Panc1 (cell line): ENCODE data around the gene DQX1. TPM values are rescaled to one million over a fixed set of nuclear protein-coding genes. Genes with fewer than 3 reads are reported as not detected.
A peak's percentile ranks its signal among the peaks of the same experiment; 100 is the strongest.

Experiments
- ATAC-seq: fragments of 200-7000 bp; cut with Tn5 transposase; 2 replicates; pipeline ENCODE4 v1.9.1; 2020; ENCODE audit warnings: mild to moderate bottlenecking, moderate library complexity
- BruUV-seq: library from RNA; stranded (reverse); fragments of 400-500 nt; replicated peaks from 2 replicates; lab custom pipeline; 2021; lab: Mats Ljungman, UMichigan
- CTCF ChIA-PET: fragments of 300-600 bp; sonication (Branson Sonifier 250); formaldehyde crosslinking; loops from one replicate; lab custom pipeline; 2022; ENCODE audit warnings: antibody characterized with exemption; lab: Charles Lee
- POLR2A ChIA-PET: fragments of 300-600 bp; sonication (Branson Sonifier 250); formaldehyde crosslinking; loops from one replicate; lab custom pipeline; 2022; ENCODE audit warnings: antibody characterized with exemption; lab: Charles Lee
- DNase-seq: peaks from one replicate; pipeline ENCODE4 v3.0.0-alpha.2; 2010; ENCODE audit warnings: low read depth, low spot score
- H3K27ac ChIP-seq: 2 replicates; pipeline ENCODE4 v1.5.1; 2011; ENCODE audit warnings: mild to moderate bottlenecking, low read length, inconsistent platforms
- H3K27me3 ChIP-seq: fragments of 200-500 bp; sonication (Bioruptor generic); 2 replicates; pipeline ENCODE4 v1.6.0; 2014; ENCODE audit warnings: low read length, inconsistent platforms; ENCODE audit not compliant: control insufficient read depth, insufficient read depth
- H3K36me3 ChIP-seq: fragments of 200-500 bp; sonication (Bioruptor generic); 2 replicates; pipeline ENCODE4 v1.5.1; 2014; ENCODE audit warnings: inconsistent platforms, mild to moderate bottlenecking, low read length, moderate library complexity; ENCODE audit not compliant: control insufficient read depth, insufficient read depth
- H3K4me1 ChIP-seq: 2 replicates; pipeline ENCODE4 v1.5.1; 2011; ENCODE audit warnings: inconsistent platforms, mild to moderate bottlenecking, low read length, moderate library complexity; ENCODE audit not compliant: control insufficient read depth, insufficient read depth
- H3K4me3 ChIP-seq, 2 experiments: 2 replicates each; pipeline ENCODE4 v1.5.1; 2011 to 2012; ENCODE audit warnings: low read depth in 2 of 2, low read length in 2 of 2, mild to moderate bottlenecking in 2 of 2, inconsistent platforms in 1 of 2, moderate library complexity in 1 of 2
- H3K9me3 ChIP-seq: fragments of 200-500 bp; sonication (Bioruptor generic); 2 replicates; pipeline ENCODE4 v1.5.1; 2014; ENCODE audit warnings: low read depth, mild to moderate bottlenecking, inconsistent platforms, low read length, moderate library complexity; ENCODE audit not compliant: control insufficient read depth, insufficient read depth
- POLR2AphosphoS5 ChIP-seq: IDR thresholded peaks from 2 replicates; pipeline ENCODE4 v1.6.1; 2012; ENCODE audit warnings: mild to moderate bottlenecking, low read depth, low read length, moderate library complexity
- SIN3A ChIP-seq: IDR thresholded peaks from 2 replicates; pipeline ENCODE4 v1.6.1; 2012; ENCODE audit warnings: low read depth, mild to moderate bottlenecking, low read length, moderate library complexity, borderline replicate concordance; ENCODE audit not compliant: insufficient read depth
- TCF7L2 ChIP-seq: IDR thresholded peaks from 2 replicates; pipeline ENCODE4 v1.6.1; 2011; ENCODE audit warnings: mild to moderate bottlenecking, low read depth, low read length, inconsistent platforms
- in situ Hi-C: cut with HindIII; loops from 2 replicates; pipeline ENCODE4 v1.10.0; 2016; ENCODE audit warnings: low sequenced_read_pairs, low pct_unique_long_range_greater_than_20kb
- intact Hi-C: fragments of 100-400 bp; cut with micrococcal nuclease; formaldehyde crosslinking; loops from one replicate; pipeline ENCODE4 v1.10.0; 2022; ENCODE audit not compliant: unreplicated experiment
- total RNA-seq: library from RNA; stranded (reverse); gene quantifications from one replicate; pipeline ENCODE4 v1.2.1, GENCODE V29; 2021; ENCODE audit not compliant: unreplicated experiment
- TF ChIP-seq, protein P1 (sequence below): fragments of 450-650 bp; IDR thresholded peaks from 2 replicates; pipeline ENCODE4 v1.5.1; 2017; ENCODE audit warnings: mild to moderate bottlenecking
- TF ChIP-seq, protein P2 (sequence below), 2 experiments: IDR thresholded peaks; 2 replicates each; pipeline ENCODE4 v1.6.1; 2011 to 2012; ENCODE audit warnings: low read depth in 2 of 2, control low read depth in 1 of 2, low read length in 1 of 2, mild to moderate bottlenecking in 1 of 2, moderate library complexity in 1 of 2; ENCODE audit not compliant: insufficient read depth in 1 of 2

Gene DQX1
- total RNA-seq, 1 experiment from 2014 or later = 0.41 TPM

DNA sequence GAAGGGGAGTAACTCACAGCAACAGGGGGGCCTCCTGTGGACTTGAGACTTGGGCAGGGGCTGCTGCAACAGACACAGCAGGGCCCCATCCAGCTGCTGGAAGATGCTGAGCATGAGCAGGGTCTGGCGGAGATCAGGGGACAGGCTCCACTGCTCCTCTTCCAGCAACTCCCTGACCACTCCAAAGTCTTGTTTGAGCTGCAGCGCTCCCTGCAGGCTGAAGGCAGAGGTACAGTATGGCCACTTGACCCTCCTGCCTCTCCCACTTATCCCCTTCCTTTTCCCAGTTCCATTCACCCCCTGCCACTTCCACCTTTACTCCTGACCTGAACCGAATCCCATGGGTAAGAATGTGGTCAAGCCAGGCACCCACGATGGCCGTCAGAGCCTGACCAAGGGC lies 51.1 kb downstream of the DQX1 start:
- CTCF ChIA-PET = no interaction called here
- DNase-seq = no peak

DNA sequence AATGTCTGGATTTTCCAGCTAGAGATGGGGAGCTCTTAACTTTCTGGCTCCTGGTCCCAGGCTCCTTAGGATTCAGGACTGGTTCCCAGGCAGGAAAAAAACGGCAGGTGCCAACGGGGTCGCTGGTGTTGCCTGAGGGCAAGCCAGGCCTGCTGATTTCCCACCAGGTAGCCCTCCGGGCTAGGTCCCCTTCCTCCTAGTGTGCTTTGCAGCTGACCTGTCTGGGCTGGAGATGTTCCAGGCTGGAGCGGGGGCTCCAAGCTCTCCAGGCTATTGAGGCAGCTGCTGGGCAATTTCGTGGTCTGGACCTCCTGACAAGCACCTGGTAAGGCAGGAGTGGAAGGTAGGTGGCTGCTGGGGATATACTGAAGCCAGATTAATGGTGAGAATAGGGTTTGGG lies 51.5 kb downstream of the DQX1 start:
- in situ Hi-C loops (no loop called here), intact Hi-C loops (no loop called here)
- peaks cover 3% of the 10 kb centered on the region; the same call in 1 of the 2 replicates for H3K36me3 ChIP-seq
- no peaks in the 10 kb centered on the region for H3K9me3 ChIP-seq
- H3K27me3 ChIP-seq = no peaks in the 10 kb centered on the region
- DNase-seq = no peak
- BruUV-seq = no TSS peak
- no peak for ATAC-seq
- no peak overlapping the region for H3K27ac ChIP-seq
- ChIA-PET CTCF (interaction anchor here (0.7 kb wide), 1 partner anchor 734 kb away, joined by 8 read pairs; no protein-coding TSS in a partner anchor), POLR2A (interaction anchor here (0.7 kb wide), 2 partner anchors 16 to 53 kb away, joined by 7 to 9 read pairs; no protein-coding TSS in a partner anchor)
- TF ChIP-seq TCF7L2 (no peak), POLR2AphosphoS5 (no peak), SIN3A (no peak)
- TF ChIP-seq, protein P1, sequence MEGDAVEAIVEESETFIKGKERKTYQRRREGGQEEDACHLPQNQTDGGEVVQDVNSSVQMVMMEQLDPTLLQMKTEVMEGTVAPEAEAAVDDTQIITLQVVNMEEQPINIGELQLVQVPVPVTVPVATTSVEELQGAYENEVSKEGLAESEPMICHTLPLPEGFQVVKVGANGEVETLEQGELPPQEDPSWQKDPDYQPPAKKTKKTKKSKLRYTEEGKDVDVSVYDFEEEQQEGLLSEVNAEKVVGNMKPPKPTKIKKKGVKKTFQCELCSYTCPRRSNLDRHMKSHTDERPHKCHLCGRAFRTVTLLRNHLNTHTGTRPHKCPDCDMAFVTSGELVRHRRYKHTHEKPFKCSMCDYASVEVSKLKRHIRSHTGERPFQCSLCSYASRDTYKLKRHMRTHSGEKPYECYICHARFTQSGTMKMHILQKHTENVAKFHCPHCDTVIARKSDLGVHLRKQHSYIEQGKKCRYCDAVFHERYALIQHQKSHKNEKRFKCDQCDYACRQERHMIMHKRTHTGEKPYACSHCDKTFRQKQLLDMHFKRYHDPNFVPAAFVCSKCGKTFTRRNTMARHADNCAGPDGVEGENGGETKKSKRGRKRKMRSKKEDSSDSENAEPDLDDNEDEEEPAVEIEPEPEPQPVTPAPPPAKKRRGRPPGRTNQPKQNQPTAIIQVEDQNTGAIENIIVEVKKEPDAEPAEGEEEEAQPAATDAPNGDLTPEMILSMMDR = no peak
- TF ChIP-seq, protein P2, sequence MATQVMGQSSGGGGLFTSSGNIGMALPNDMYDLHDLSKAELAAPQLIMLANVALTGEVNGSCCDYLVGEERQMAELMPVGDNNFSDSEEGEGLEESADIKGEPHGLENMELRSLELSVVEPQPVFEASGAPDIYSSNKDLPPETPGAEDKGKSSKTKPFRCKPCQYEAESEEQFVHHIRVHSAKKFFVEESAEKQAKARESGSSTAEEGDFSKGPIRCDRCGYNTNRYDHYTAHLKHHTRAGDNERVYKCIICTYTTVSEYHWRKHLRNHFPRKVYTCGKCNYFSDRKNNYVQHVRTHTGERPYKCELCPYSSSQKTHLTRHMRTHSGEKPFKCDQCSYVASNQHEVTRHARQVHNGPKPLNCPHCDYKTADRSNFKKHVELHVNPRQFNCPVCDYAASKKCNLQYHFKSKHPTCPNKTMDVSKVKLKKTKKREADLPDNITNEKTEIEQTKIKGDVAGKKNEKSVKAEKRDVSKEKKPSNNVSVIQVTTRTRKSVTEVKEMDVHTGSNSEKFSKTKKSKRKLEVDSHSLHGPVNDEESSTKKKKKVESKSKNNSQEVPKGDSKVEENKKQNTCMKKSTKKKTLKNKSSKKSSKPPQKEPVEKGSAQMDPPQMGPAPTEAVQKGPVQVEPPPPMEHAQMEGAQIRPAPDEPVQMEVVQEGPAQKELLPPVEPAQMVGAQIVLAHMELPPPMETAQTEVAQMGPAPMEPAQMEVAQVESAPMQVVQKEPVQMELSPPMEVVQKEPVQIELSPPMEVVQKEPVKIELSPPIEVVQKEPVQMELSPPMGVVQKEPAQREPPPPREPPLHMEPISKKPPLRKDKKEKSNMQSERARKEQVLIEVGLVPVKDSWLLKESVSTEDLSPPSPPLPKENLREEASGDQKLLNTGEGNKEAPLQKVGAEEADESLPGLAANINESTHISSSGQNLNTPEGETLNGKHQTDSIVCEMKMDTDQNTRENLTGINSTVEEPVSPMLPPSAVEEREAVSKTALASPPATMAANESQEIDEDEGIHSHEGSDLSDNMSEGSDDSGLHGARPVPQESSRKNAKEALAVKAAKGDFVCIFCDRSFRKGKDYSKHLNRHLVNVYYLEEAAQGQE (IDR thresholded peaks at IDR 0.05; ENCODE audit: insufficient read depth in 1 of 2, low read depth in 2 of 2, low read length in 1 of 2) = no peak
- H3K4me1 ChIP-seq = no peaks in the 10 kb centered on the region; the same call in 1 of the 2 replicates
- H3K4me3 ChIP-seq = no peak overlapping the region

More for the DNA sequence above, 51.1 kb downstream of the DQX1 start:
- TF ChIP-seq, protein P2 (IDR thresholded peaks at IDR 0.05; ENCODE audit: insufficient read depth in 1 of 2, low read depth in 2 of 2, low read length in 1 of 2) = no peak
- TF ChIP-seq TCF7L2 = no peak
- no peak for TF ChIP-seq SIN3A
- TF ChIP-seq, protein P1 = peak; percentile 69; the same call in 1 of the 2 replicates
- intact Hi-C loops (no loop called here), in situ Hi-C loops (no loop called here)
- Histone ChIP-seq H3K36me3 (peaks cover 6% of the 10 kb centered on the region; the same call in 1 of the 2 replicates), H3K27me3 (no peaks in the 10 kb centered on the region), H3K4me1 (no peaks in the 10 kb centered on the region; the same call in 1 of the 2 replicates), H3K27ac (no peak overlapping the region), H3K4me3 (no peak overlapping the region), H3K9me3 (no peaks in the 10 kb centered on the region)
- BruUV-seq = no TSS peak
- POLR2A ChIA-PET = interaction anchor here (1.1 kb wide), 1 partner anchor 14 kb away, joined by 4 read pairs; no protein-coding TSS in a partner anchor
- no peak for ATAC-seq
